GM12878 (cell line): ENCODE results near the gene HERPUD2. TPM values are rescaled to one million over a fixed set of nuclear protein-coding genes. Genes with fewer than 3 reads are reported as not detected.

ENCODE experiments used
- BHLHE40 ChIP-seq, 2 experiments: fragments of 450-650 bp in 1 of 2; IDR thresholded peaks; 2 replicates each; pipeline ENCODE4 v1.6.1; 2011 to 2017; ENCODE audit warnings: low read depth in 2 of 2, borderline replicate concordance in 1 of 2, improper control_type of control experiment in 1 of 2, low read length in 1 of 2, mild to moderate bottlenecking in 1 of 2
- E2F8 ChIP-seq: fragments of 450-650 bp; IDR thresholded peaks from 2 replicates; pipeline ENCODE4 v1.6.1; 2018; ENCODE audit warnings: mild to moderate bottlenecking, low read depth, moderate library complexity; ENCODE audit not compliant: partially characterized antibody
- GATAD2B ChIP-seq: fragments of 450-650 bp; conservative IDR thresholded peaks from 2 replicates; pipeline ENCODE4 v1.6.1; 2017; ENCODE audit warnings: low read depth, mild to moderate bottlenecking, moderate library complexity
- IKZF1 ChIP-seq: fragments of 450-650 bp; conservative IDR thresholded peaks from 2 replicates; pipeline ENCODE4 v1.6.1; 2017; ENCODE audit warnings: antibody characterized with exemption, mild to moderate bottlenecking
- KDM1A ChIP-seq: fragments of 200-600 bp; sonication (generic); IDR thresholded peaks from 2 replicates; pipeline ENCODE4 v1.6.1; 2016; ENCODE audit warnings: borderline replicate concordance
- NBN ChIP-seq: fragments of 450-650 bp; IDR thresholded peaks from 2 replicates; pipeline ENCODE4 v1.6.1; 2016
- NKRF ChIP-seq: fragments of 450-650 bp; conservative IDR thresholded peaks from 2 replicates; pipeline ENCODE4 v1.6.1; 2017; ENCODE audit warnings: mild to moderate bottlenecking, moderate library complexity
- POLR2A ChIP-seq: IDR thresholded peaks from 2 replicates; pipeline ENCODE4 v1.6.1; 2011; ENCODE audit warnings: low read depth, mild to moderate bottlenecking, low read length
- POU2F2 ChIP-seq: IDR thresholded peaks from 3 replicates; pipeline ENCODE4 v1.6.1; 2011; ENCODE audit warnings: low read depth, mild to moderate bottlenecking, low read length, borderline replicate concordance
- RAD51 ChIP-seq: fragments of 450-650 bp; IDR thresholded peaks from 2 replicates; pipeline ENCODE4 v1.6.1; 2016; ENCODE audit warnings: moderate library complexity, mild to moderate bottlenecking, inconsistent platforms
- RFX5 ChIP-seq: IDR thresholded peaks from 2 replicates; pipeline ENCODE4 v1.6.1; 2011; ENCODE audit warnings: low read depth, low read length, improper control_type of control experiment
- SMARCA5 ChIP-seq: fragments of 450-650 bp; IDR thresholded peaks from 2 replicates; pipeline ENCODE4 v1.6.1; 2017; ENCODE audit warnings: mild to moderate bottlenecking
- ZBTB33 ChIP-seq: fragments of 450-650 bp; IDR thresholded peaks from 2 replicates; pipeline ENCODE4 v1.6.1; 2017; ENCODE audit warnings: mild to moderate bottlenecking
- ZBTB40 ChIP-seq: fragments of 450-650 bp; IDR thresholded peaks from 2 replicates; pipeline ENCODE4 v1.6.1; 2016; ENCODE audit warnings: mild to moderate bottlenecking, moderate library complexity, borderline replicate concordance
- ZNF207 ChIP-seq: fragments of 450-650 bp; IDR thresholded peaks from 2 replicates; pipeline ENCODE4 v1.6.1; 2014; ENCODE audit warnings: antibody characterized with exemption, mild to moderate bottlenecking, borderline replicate concordance
- polyA plus RNA-seq, 11 experiments: library from polyadenylated mRNA; depleted of rRNA in 4 of 11; unstranded in 6 of 11; stranded (reverse) in 5 of 11; fragments of >200 nt; fragmentation: Nextera tagmentation in 4 of 11; fragmentation: Illumina TruSeq in 1 of 11; extraction: Ambion mirVana in 4 of 11; extraction: Trizol in 1 of 11; gene quantifications; 1 replicate in 1 of 11; 2 replicates in 10 of 11; pipeline versions ENCODE4 v1.2.1 to v1.2.3, GENCODE V29; 2011 to 2016; ENCODE audit warnings: inconsistent platforms in 2 of 11, missing spikeins in 2 of 11, low read depth in 1 of 11
- total RNA-seq, 4 experiments: library from RNA; depleted of rRNA in 3 of 4; stranded (reverse); fragments of >200 nt in 3 of 4; fragmentation: Illumina TruSeq in 1 of 4; extraction: Trizol in 1 of 4; gene quantifications; 2 replicates each; pipeline versions ENCODE4 v1.2.1 to v1.2.3, GENCODE V29; 2013 to 2021

HERPUD2 gene
- total and polyA plus RNA-seq, 10 of the 15 experiments (the other 5 are each of a cell fraction or from before 2014, with no cell fraction given) = 4.7 to 69.6 (median 13.9) TPM

GRCh38 chr7:35694784-35695472, at the start of gene HERPUD2 (continued):
- TF ChIP-seq E2F8 (no peak), KDM1A (no peak), ZBTB40 (peak; percentile 84), RFX5 (peak; percentile 22; the same call in 1 of the 2 replicates), SMARCA5 (peak; percentile 45; the same call in 1 of the 2 replicates), POU2F2 (peak; percentile 54; the same call in 1 of the 3 replicates), ZNF207 (peak; percentile 65), NBN (peak; percentile 74; the same call in 1 of the 2 replicates), RAD51 (no peak), POLR2A (peak; percentile 93), BHLHE40 (IDR thresholded peaks at IDR 0.05; ENCODE audit: borderline replicate concordance in 1 of 2, low read depth in 2 of 2, low read length in 1 of 2) (peak; percentile 53 to 81; a peak in 3 of 4 replicates), ZBTB33 (no peak), NKRF (peak; percentile 42), IKZF1 (peak; percentile 74), GATAD2B (peak; percentile 92)
